HG03060 (cell line): ENCODE results near the gene RPS19.

ENCODE experiments used
- ATAC-seq: cut with Tn5 transposase; IDR thresholded peaks from one replicate; pipeline ENCODE4 v1.9.1; 2021; ENCODE audit warnings: low read depth, moderate number of reproducible peaks; ENCODE audit not compliant: unreplicated experiment

Gene RPS19

DNA sequence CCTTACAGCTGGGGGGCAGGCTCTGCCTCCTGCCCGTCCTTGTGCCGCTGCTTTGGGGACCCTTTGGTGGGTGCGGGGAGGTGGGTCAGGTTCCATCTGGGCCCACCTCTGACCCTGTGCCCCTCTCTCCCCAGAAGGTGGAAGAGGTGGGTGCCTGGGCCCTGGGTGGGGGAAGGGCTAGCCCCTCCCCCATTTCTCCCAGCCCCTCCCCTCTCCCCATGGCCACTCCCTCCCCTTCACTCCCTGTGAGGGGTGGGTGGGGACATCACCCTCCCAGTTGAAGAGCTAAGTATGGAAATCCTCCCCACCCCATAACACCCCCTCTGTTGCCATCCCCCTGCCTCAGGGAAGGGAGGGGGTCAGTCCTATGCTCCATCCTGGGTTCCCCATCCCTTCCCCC lies 37.1 kb downstream of the RPS19 start:
- no peak for ATAC-seq

GRCh38 chr19:41897820-41898219 lies 37.8 kb downstream of the RPS19 start:
- ATAC-seq, result no peak

- no peak for ATAC-seq
Measured at GRCh38 chr19:41898235-41898634, 38.2 kb downstream of the RPS19 start.

- ATAC-seq, result no peak
Measured at GRCh38 chr19:41901707-41902360, 41.8 kb downstream of the RPS19 start.

GRCh38 chr19:41902594-41902993 lies 42.5 kb downstream of the RPS19 start:
- no peak for ATAC-seq

- ATAC-seq, result no peak
Measured at GRCh38 chr19:41903193-41903953, 43.3 kb downstream of the RPS19 start.

GRCh38 chr19:41904118-41904870 lies 44.2 kb downstream of the RPS19 start:
- ATAC-seq, result no peak

DNA sequence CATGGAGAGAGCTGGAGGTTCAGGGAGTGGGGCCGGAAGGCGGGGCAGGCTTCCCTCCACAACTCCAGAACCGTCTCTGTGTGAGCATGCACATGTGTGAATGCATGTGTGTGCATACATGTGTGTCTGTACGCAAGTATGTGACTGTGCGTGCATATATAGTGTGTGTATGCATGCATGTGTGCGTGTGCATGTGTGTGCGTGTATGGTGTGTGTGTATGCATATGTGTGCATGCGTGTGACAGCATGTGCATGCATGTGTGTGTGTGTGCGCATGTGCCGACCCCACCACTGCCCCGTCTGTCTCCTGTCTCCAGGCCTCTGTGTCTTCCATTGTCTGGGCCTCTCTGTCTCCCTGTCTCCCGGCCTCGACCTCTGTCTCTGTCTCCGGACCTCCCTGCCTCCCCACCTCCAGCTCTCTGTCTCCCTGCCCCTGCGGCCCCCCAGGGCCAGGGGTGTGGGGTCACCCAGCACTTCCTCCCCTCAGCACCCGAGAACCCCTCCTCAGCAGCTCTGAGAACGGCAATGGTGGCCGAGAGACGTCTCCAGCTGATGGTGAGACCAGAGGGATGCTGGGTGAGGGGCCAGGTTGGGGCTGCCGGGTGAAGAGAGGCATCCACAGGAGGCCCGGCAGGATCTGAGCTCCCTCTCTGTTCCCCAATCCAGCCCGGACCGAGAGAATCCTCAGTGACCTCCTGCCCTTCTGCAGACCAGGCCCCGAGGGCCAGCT lies 45.4 kb downstream of the RPS19 start:
- ATAC-seq, result no peak

DNA sequence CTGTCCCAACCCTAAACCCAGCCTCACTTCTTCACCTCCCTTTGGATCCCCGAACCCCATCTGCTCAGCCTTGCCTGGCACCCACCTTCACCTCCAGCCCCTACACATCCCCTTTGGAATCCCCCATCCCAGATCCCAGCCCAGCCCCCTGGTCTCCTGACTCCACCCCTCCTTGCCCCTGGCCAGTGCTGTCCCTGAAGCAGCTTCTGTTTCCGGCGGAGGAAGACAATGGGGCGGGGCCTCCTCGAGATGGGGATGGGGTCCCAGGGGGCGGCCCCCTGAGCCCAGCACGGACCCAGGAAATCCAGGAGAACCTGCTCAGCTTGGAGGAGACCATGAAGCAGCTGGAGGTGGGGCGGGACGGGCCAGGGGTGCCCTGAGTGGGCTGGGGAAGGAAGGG lies 46.2 kb downstream of the RPS19 start:
- ATAC-seq, result no peak

DNA sequence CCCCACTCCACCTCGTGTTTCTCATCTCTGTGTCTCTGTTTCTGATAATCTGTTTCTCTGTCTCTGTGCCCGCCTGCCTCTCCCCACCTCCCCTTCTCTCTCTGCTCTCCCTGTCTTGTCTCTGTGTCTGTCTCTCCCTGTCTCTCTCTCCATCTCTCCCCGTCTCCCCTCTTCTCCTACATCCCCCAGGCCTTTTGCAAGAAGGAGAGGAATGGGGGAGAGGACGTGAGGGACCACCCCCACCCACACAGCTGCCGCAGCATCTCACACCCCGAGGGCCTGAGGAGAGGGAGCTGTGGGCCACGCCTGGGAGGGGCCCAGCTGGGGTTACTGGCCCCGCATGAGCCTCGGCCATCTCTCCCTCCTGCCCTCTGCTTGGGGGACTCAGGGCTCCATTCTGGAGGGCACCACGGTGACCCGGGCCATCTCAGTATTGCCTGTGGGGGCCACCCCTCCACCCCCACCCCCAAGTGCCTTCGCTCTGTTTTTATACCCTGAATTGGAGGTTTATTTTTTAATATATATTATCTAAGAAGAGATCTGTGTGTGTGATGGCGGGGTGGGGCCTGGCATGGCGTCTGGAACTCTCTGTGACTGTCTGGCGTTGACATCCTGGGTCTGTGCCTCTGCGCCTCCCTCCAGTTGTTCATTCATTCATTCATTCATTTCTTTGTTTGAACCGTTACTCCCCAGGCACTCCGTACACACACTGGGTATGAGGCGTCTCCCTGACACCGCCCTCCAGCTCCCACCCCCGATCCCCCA lies 47.0 kb downstream of the RPS19 start:
- ATAC-seq, result no peak

- ATAC-seq, result no peak
Measured at GRCh38 chr19:41907994-41908615, 48.0 kb downstream of the RPS19 start.

DNA sequence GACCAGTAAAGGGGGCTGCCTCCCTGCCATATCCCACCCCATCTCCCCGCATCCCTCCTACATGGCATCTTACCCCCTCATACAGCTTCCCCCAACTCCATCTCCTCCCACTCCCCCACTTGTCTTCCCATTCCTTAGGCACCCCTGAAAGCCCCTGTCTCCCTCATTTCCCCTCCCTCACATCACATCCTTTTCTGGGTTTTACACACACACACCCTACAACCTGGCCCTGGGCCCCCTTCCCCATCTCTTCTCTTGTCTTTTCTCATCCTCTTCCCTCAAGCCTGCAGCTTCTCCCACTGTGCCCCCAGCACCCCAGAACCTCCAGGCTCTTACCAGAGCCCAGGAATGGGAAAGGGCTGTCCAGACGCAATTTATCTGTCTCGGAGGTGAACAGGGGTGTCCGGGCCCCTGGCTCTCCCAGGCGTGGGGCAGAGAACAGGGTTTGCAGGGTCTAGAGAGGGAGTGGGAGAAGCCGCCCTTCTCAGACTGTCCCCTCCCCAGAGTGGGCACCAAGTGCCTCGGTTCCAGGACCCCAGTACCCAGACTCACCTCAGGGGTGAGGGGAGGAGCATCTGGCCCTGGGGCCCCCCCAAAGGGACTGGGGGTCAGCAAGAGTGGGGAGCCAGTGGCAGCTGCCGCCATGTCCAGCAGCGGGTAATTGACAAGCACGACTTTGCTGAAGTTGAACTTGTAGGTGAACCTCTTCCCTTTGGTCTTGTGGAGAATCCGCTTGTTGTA lies 48.8 kb downstream of the RPS19 start:
- no peak for ATAC-seq

DNA sequence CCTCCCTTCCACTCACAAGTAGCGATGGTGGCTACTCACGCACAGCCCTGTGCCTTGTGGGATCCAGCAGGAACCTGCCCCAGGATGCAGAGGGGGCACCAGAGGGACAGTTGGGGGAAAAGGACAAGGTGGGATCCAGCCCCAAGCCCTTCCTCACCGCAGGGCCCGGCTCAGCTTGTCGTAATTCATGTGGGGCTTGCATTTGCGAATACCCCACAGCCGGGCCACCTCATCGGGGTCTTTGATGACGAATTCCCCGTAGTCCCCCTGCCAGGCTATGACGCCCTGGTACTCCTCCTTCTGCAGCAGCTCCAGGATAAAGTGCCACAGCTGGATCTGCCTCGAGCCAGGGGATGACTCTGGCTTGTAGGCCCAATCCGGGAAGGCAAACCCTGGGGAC lies 49.7 kb downstream of the RPS19 start:
- ATAC-seq, result no peak

- ATAC-seq, result no peak
Measured at GRCh38 chr19:41910240-41910991, 50.4 kb downstream of the RPS19 start.

GRCh38 chr19:41910992-41911888 lies 51.2 kb downstream of the RPS19 start:
- ATAC-seq, result no peak

DNA sequence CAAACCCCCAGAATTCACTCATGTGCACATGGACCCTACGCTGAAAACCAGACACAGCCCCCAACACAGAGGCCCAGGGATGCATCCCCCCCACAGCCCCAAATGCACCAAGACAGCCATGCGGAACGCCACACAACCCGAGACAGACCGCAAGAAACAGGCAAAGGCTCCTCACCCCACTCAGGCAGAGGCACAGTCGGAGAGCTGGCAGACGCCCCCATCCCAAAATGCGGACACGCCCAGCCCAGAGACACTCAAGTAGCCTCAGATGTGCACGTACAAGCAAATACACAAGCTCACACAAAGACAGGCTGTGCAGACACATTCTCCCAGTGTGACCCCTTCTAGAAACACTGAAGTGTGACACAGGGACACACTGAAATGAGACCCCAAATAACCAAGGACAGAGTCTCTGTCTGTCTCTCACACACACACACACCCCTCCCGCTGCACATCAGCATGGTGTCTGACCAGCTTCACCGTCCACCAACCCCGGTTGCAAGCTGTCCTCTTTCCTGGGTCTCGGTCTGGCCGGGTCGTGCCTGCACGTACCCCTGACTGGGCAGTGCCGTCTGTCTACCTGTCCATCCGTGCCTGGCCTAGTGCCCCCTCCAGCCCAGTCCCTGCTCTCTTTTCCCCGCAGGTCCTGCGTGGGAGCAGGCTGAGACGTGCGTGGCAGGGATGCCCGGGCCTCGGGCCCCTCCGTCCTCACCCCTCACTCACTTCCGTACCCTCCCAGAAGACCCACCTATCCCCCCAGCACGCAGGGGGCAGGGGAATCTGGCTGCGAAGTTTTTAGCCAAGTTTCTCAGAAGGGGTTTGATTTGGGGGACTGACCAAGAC lies 52.1 kb downstream of the RPS19 start:
- no peak for ATAC-seq
